Tibial nerve (tissue), 4 donors: ENCODE measurements around the gene NFASC.

Experiments
- EP300 ChIP-seq, 2 donors: sonication (generic); formaldehyde crosslinking; IDR thresholded peaks; one replicate each; pipeline ENCODE4 v1.6.1; 2017; ENCODE audit warnings: antibody characterized with exemption in 2 of 2, mild to moderate bottlenecking in 1 of 2
- POLR2A ChIP-seq, 2 donors: fragments of 450-650 bp; IDR thresholded peaks; one replicate each; pipeline ENCODE4 v1.6.1; 2017; ENCODE audit warnings: antibody characterized with exemption in 2 of 2, mild to moderate bottlenecking in 2 of 2, moderate library complexity in 2 of 2
- TF ChIP-seq, protein P1 (sequence below), 5 experiments: fragments of 200-600 bp in 3 of 5; fragments of 450-650 bp in 2 of 5; sonication (generic) in 3 of 5; IDR thresholded peaks; one replicate each; pipeline ENCODE4 v1.5.1; 2016 to 2019; ENCODE audit warnings: antibody characterized with exemption in 5 of 5, mild to moderate bottlenecking in 3 of 5, moderate library complexity in 2 of 5

- TF ChIP-seq, protein P1, sequence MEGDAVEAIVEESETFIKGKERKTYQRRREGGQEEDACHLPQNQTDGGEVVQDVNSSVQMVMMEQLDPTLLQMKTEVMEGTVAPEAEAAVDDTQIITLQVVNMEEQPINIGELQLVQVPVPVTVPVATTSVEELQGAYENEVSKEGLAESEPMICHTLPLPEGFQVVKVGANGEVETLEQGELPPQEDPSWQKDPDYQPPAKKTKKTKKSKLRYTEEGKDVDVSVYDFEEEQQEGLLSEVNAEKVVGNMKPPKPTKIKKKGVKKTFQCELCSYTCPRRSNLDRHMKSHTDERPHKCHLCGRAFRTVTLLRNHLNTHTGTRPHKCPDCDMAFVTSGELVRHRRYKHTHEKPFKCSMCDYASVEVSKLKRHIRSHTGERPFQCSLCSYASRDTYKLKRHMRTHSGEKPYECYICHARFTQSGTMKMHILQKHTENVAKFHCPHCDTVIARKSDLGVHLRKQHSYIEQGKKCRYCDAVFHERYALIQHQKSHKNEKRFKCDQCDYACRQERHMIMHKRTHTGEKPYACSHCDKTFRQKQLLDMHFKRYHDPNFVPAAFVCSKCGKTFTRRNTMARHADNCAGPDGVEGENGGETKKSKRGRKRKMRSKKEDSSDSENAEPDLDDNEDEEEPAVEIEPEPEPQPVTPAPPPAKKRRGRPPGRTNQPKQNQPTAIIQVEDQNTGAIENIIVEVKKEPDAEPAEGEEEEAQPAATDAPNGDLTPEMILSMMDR (IDR thresholded peaks at IDR 0.05) = no peak
- TF ChIP-seq EP300 (IDR thresholded peaks at IDR 0.05) (no peak), POLR2A (IDR thresholded peaks at IDR 0.05) (no peak)
Measured at GRCh38 chr1:204888294-204888693, 17.6 kb downstream of the NFASC start.
